Non-pigmented ciliary epithelial cell (primary cell): ENCODE results near the gene COL19A1.
A peak's percentile ranks its signal among the peaks of the same experiment; 100 is the strongest.
"Not testable (repeated sequence)": the region's sequence is repeated elsewhere in the genome, so short reads cannot be mapped to it uniquely, and the experiment has no call there.

Experiments
- DNase-seq: peaks from one replicate; pipeline ENCODE4 v3.0.0-alpha.2; 2010; ENCODE audit warnings: low read depth

COL19A1 gene

GRCh38 chr6:69866351-69866769 is at the start of gene COL19A1:
Gene COL19A1 (plus strand): TSS chr6:69866556. CDS start chr6:69879568, 13,012 bp downstream.
- DNase-seq: no peak

- no peak for DNase-seq
Observed at GRCh38 chr6:69816569-69816968, 49.8 kb upstream of the COL19A1 start.

DNA sequence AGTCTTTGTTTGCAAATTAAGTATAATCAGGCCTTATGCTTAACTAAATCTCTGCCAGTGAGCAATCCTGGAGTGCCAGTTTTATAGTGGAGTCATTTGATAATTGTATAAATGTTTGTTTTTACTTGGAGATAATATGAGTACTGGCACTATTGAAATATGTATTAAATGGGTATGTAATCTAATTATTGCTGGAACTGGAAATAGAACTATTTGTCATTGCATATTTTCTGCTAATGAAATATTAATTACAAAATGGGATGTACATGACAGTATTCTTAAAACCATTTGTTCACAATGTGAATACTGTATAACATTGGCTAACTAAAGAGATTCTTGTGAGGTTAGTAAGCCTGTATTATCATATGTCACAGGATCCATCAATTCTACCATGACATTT is 49.0 kb upstream of the COL19A1 start:
- DNase-seq: no peak

DNA sequence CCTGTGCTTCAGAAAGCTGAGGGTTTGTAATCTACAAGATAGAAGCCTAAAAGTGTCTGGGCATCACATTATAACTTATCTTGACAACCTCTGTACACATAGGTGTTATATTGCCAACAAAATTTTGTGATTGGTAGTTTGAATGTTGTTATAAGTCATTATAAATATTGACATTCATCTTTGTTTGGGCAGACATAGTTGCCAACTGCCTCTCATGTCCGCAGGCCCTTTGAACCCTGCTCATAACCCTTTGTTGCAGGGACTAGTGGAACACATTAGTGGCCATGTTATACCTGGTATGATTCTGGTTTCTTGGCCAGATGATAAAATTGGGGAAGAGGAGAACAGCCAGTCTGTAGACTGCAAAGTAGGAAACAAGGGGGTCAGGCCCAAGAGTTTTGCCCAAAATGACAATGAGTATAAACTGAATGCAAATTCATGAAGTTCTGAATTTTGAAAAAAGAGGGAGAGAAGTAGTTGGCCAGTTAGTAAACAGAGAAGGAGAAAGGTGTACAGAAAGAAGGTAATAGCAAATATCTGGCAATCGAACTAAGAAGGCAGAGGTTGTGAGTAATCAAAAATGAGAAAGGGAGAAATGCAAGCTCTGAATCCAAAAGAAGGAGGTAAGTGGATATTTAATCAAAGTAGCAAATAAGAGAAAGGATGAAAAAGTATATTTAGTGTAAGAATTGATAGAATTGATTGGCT is 48.0 kb upstream of the COL19A1 start:
- DNase-seq: no peak

- no peak for DNase-seq
Observed at GRCh38 chr6:69819138-69819537, 47.2 kb upstream of the COL19A1 start.

GRCh38 chr6:69820018-69820417 is 46.3 kb upstream of the COL19A1 start:
- no peak for DNase-seq

GRCh38 chr6:69820438-69820837 is 45.9 kb upstream of the COL19A1 start:
- no peak for DNase-seq

GRCh38 chr6:69824355-69824754 is 42.0 kb upstream of the COL19A1 start:
- not testable (repeated sequence) for DNase-seq

GRCh38 chr6:69825904-69826303 is 40.5 kb upstream of the COL19A1 start:
- DNase-seq: peak; percentile 3

DNA sequence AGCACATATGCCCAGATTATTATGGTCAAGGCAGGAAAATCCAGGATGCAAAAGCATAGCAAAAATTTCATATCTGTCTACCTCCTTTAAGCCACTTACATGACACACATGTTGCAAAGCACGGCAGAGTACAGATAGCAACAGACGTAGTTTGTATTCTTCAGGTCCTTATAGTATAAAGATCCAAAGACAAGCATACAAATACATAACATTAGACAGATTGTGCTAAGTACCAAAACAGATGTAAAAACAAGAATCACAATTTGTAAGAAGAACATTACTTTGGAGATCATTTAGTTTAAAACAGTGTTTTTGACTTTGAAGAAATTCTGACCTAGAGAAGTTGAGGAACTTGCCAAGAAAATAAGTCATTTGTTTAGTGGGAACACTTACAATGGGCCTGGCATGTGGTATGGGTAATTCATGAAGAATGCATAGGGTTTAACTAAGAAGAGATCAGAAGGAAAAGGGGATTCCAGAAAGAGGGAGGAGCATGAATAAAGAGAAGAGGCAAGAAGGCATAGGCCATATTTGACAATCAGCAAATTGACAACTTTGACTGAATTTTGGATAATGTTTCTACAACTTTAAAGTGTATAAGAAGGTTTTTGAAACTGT is 39.0 kb upstream of the COL19A1 start:
- peak; percentile 26 for DNase-seq

DNA sequence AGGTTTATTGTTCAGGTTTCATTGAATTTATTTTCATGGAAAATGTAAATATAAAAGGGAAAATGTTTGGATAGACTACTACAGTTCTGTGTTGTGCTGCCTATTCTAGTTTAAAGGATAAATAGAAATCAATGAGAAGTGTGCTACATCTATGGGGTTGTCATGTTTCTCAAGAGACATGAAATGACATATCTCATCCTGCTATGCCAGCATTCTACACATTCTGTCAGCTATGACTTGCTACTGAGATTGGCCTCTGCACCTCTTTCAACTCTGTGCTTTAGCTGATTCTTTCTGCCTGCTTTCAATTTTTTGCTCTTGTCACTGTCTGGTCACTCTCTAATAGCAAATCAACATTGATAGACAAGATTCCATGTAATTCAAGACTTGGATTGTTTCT is 33.8 kb upstream of the COL19A1 start:
- DNase-seq: no peak

DNA sequence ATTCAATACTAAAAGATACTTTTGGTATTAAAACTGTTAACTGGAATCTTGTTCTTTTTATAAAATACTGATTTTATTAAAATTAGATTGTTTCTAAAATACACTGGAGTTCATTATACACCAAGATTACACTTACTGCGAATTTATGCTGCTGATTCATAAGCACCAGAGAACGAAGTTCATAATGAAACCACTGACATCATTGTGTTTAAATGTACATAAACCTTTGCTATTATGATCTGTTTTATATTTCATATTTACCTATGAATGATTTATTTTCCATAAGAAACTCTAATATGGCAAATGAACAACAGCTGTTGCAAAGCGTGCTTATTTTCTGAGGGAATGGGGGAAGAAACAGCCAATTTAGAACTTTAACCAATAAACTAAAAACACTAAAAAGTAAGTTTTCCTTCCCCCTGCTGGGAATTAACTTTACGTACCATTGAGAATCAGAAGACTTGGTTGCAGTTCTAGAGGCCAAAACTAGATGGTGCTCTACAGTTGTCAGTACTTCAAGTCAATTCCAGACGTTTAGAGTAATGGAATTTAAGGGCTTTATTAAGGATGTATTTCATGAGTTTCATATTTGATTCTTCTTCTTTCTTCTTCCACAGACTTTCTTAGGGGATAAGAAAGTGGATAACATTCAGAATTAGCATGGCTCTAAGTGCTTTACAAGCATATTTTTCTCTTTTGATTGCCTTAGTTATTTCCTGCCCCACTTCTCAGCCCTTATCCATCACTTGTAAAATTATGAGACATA is 30.8 kb upstream of the COL19A1 start:
- DNase-seq: peak; percentile 67

DNA sequence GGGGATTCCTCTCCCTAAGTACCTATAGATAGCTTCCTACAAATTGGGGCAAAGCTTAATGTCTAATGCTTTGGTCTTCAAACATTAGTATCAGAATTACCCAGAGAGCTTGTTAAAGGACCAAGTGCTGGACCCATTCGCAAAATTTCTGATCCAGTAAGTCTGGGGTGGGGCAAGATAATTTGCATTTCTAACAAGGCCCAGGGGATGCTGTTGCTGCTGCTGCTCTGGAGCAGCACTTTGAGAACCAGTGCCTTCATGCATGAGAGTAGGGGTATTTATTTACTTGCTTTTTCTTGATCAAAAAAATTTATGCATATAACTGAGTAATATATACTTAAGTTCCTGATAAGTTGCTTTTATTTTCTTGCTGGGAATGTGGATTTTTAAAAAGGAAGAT is 24.5 kb upstream of the COL19A1 start:
- no peak for DNase-seq

- no peak for DNase-seq
Observed at GRCh38 chr6:69843189-69843588, 23.2 kb upstream of the COL19A1 start.

GRCh38 chr6:69846312-69846711 is 20.0 kb upstream of the COL19A1 start:
- no peak for DNase-seq

DNA sequence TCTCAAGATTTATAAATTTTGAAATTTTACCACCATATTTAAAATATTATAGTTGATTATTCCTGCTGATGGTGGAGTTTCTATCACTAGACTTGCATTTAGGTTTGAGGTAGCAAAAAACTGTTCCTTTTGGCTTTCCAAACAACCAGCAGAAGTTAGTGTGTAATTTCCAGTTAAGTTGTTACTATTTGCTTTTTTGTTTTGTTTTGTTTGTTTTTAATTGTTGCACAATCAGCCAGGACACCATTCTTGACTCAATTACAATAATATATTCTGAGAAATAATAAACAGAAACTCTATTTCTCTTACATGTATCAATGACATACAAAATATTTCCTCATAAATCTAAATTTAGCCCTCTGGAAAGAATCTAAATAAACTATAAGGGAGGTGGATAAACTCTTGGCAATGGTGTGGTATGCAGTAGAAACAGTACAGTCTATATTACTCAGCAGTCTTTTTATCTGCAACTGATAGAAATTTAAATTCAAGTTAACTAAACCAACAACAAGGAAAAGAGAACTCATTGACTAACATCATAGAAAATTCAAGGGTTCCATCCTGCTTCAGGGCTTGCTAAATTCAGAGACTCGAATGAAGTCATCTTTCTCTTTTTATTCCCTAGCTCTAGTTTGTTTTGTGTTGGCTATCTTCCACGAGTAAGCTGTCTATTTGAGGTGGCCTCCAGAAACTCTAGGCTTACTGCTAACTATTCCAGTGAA is 19.4 kb upstream of the COL19A1 start:
- DNase-seq: no peak

GRCh38 chr6:69847492-69847788 is 18.9 kb upstream of the COL19A1 start:
- no peak for DNase-seq

- no peak for DNase-seq
Observed at GRCh38 chr6:69848552-69848951, 17.8 kb upstream of the COL19A1 start.

DNA sequence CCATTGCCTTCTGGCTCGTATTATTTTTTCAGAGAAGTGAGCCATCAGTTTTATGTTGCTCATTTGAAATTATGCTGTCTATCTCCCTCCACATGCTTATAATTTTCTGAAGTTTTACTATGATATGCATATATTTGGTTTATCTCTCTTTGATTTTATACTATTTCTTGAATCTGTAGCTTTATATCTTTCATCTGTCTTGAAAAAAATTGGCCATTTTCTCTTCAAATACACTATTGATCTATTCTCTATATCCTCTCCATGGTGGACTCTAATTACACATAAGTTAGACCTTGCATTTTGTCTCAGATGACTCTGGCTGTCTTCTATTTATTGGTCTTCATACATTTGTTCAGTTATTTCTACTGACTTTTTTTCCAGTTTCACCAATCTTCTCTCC is 13.7 kb upstream of the COL19A1 start:
- DNase-seq: no peak

GRCh38 chr6:69861986-69862385 is 4.4 kb upstream of the COL19A1 start:
- DNase-seq: no peak

DNA sequence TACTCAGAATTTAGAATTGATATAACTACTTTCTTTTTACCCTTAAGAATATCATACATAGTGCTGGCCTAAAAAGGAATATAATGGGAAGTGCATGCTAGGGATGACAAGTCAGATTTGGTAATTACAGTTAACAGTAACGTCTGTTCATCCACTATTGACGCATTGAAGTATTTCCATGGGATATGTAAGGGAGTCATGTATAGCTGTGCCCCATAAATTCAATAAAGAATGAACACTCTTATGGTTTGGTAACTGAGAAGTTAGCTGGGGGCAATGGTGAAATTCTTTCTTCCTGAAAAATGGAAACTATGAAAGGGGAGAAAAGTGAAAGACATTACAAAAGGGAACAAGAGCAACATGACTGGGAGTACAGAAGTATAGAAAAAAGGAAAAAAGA is 2.6 kb upstream of the COL19A1 start:
- no peak for DNase-seq

DNA sequence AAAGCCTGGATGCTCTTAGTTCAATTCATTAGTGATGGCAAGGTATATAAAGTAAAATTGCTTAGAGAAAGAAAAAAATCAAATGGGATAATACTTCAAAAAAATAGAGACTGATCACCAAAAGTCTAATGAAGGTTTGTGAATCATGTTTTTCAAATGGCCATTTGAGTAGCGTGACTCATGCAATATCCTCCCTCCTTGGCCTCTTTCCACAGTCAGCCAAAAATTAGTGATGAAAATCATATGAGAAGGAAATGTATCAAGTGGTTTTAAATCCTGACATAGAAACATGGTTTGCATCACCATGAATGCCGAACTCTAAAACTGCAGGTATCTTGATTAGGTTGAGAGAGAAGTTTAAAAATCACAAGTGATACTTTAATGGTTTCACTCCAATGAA is 1.2 kb upstream of the COL19A1 start:
- peak; percentile 11 for DNase-seq
